H1 (cell line): ENCODE results near the gene RABIF. TPM values are rescaled to one million over a fixed set of nuclear protein-coding genes. Genes with fewer than 3 reads are reported as not detected.

Experiments
- EZH2 ChIP-seq: fragments of 200-600 bp; sonication (generic); IDR thresholded peaks from 2 replicates; pipeline ENCODE4 v1.7.1; 2012; ENCODE audit warnings: low read depth, mild to moderate bottlenecking, moderate library complexity, low read length, inconsistent platforms; ENCODE audit not compliant: severe bottlenecking
- KDM1A ChIP-seq: fragments of 200-600, 300-600 bp; sonication (generic); IDR thresholded peaks from 2 replicates; pipeline ENCODE4 v1.7.1; 2016; ENCODE audit warnings: mild to moderate bottlenecking, low read length, borderline replicate concordance
- RAD21 ChIP-seq, 2 experiments: IDR thresholded peaks in 1 of 2; conservative IDR thresholded peaks in 1 of 2; 2 replicates each; pipeline ENCODE4 v1.6.1; 2011; ENCODE audit warnings: low read depth in 2 of 2, low read length in 2 of 2, improper control_type of control experiment in 1 of 2, inconsistent platforms in 1 of 2, mild to moderate bottlenecking in 1 of 2, moderate library complexity in 1 of 2
- RBBP5 ChIP-seq: IDR thresholded peaks from 2 replicates; pipeline ENCODE4 v1.7.1; 2012; ENCODE audit warnings: low read depth, mild to moderate bottlenecking, inconsistent platforms, low read length, moderate library complexity, borderline replicate concordance
- polyA plus RNA-seq, 7 experiments: library from polyadenylated mRNA; depleted of rRNA in 3 of 7; stranded (reverse) in 5 of 7; unstranded in 2 of 7; fragments of >200 nt in 5 of 7; fragments of 200-250 nt in 2 of 7; gene quantifications; 1 replicate in 5 of 7; 2 replicates in 1 of 7; 4 replicates in 1 of 7; pipeline versions ENCODE4 v1.2.1 to v1.2.3, GENCODE V29; 2011 to 2013; ENCODE audit warnings: missing spikeins in 2 of 7, mixed read lengths in 2 of 7
- total RNA-seq: library from RNA; stranded (reverse); fragmentation: NEBNext Ultra II Directional; extraction: Animal tissue kit (Norgen Biotek cat#: 25700); gene quantifications from 2 replicates; pipeline ENCODE4 v1.2.1, GENCODE V29; 2021

RABIF gene
- total and polyA plus RNA-seq, 2 of the 8 experiments (the other 6 are each of a cell fraction or from before 2014, with no cell fraction given) = 5.6 to 6.9 TPM

- TF ChIP-seq KDM1A (no peak), EZH2 (no peak), RAD21 (IDR thresholded peaks at IDR 0.05 in 1 of 2, conservative IDR thresholded peaks at IDR 0.05 in 1 of 2; ENCODE audit: low read depth in 2 of 2, low read length in 2 of 2) (no peak), RBBP5 (no peak)
These were observed 40.8 kb downstream of the RABIF start (continued) for GRCh38 chr1:202848191-202848542.
